T47D (cell line): ENCODE results near the gene GREM1.

Experiments used
- DNase-seq, 2 experiments: peaks; one replicate each; pipeline versions ENCODE4 v3.0.0 to v3.0.0-alpha.2; 2011 to 2012; ENCODE audit warnings: low read depth in 1 of 2, low spot score in 1 of 2
- JUND ChIP-seq: IDR thresholded peaks from 2 replicates; pipeline ENCODE4 v1.6.1; 2012; ENCODE audit warnings: low read depth
- in situ Hi-C: cut with HindIII; loops from 2 replicates; pipeline ENCODE4 v1.10.0; 2016; ENCODE audit warnings: low sequenced_read_pairs, low pct_unique_long_range_greater_than_20kb

GREM1 gene

DNA sequence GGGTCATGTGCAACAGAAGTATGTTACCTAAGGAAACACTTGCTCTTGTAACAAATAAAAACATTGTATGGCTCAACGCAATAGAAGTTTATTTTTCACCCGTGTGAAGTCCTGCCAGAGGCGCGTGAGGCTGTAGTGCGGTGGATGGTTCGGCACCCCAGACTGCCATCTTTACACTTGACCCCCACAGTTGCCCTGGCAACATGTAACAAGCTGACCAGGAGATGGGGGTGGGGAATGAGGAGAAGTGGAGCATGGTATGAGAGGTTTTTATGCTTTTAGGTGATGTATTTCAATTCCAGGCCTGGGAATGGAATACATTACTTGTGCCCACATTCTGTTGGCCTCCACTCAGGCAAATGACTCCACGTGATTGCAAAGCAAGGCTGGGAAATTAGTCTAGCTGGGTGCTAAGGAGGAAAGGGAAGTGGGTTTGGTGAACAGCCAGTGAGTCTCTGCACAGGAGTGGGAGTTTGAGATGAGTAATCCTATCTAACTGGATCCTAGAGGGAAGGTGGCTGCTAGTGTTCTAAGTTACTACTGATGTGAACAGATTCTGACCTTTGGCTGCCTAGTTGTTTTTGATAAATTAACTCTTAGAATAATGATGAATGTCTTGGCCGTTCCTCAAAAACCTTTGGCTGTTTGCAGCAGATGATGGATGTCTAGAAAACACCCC is 33.8 kb upstream of the GREM1 start:
- in situ Hi-C loops, result no loop called here
- DNase-seq, result no peak

DNA sequence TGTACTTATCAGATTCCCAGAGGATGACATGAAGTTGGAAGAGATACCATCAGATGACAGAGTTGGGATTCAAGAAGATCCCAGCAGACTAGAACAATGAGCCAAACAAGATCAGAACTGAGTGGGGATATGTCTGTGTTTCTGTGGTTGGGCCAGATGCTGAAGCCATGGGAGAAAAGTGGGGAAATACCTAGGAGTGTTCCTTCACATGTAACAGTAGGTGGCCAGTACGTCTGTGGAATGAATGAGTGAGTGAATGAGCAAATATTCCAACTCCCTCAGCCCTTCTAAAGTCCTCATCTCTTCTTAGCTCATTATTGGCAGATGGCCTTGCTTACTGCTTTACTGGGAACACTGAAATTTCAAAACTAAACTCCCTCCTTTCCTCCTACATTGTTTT is 32.2 kb upstream of the GREM1 start:
- no peak for TF ChIP-seq JUND
- no peak for DNase-seq

More for the DNA sequence above, 33.8 kb upstream of the GREM1 start:
- no peak for TF ChIP-seq JUND

DNA sequence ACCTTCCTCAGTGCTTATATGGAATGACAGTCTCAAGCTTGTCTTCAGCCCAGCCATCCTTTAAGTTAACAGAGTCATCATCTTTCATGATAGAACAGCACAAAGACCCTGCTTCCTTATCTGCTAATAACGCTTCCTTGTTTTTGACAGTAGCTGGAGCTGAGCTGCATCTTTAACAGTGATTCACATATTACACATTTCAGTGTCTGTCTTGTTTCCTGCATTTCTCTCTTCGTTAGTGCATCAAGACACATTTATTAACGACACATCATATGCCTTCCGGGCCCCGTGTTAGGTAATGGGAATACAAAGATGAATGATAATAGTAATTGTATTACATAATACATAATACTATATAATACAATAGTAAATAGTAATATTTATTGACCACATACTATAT is 30.2 kb upstream of the GREM1 start:
- TF ChIP-seq JUND, result no peak
- in situ Hi-C loops, result no loop called here
- no peak for DNase-seq

More for the DNA sequence above, 32.2 kb upstream of the GREM1 start:
- in situ Hi-C loops, result no loop called here

DNA sequence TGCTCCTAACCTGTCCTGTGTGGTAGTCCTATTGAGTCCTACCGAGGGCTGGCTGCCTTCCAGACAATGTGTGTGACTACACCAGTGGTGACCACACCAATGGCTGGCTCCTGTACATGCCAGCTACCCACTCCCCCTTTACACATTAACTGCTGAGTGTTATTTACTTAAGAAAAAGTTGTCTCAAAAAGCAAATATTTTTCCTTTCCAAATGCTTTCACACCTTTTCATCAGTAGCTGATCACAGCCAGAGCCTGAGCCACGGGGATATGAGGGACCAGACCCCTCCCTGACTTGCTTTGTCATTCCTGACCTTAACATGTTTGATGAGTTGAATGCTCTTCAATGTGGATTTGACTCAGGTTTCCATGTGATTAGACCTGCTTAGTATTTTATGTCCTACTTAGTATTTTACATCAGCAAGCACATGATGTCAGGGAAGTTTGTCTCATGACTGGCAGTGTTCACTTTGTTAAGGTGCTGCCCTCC is 29.6 kb upstream of the GREM1 start:
- DNase-seq, result peak in 1 of 2 experiments; percentile 10
- in situ Hi-C loops, result no loop called here
- TF ChIP-seq JUND, result no peak

DNA sequence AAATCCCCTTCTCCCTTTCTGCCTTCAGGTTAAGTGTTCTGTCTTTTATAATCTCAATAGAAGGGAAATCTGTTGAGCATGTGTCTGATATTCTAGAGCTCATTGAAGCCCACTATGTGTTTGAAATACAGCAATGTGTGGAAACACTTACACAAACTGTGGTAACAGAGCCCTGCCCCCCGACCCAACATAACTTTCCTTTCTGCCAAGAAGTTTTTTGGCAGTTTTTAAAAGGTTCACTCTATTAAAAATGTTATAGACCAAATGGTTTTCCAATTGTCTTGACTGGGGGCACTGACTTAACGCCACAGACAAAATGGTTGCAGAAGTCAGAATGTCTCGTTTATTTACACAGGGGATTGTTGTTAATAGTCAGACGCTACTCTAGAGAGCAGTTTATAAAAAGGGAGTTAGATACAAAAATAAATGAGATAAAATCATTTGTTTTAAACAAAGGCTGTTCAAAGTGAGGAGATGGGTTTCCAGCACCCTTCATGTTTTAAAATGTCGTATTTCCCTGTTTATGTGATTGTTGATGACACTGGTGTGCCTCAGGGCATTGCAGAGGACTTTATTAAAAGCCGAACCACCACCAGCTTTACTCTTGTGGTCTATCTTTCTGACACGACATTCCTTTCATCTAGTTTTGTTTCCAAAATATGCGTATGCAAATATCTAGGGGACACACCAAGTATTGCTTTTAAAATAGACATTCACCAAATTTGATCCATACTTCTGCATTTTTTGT is 26.7 kb upstream of the GREM1 start:
- no peak for DNase-seq
- no peak for TF ChIP-seq JUND
- in situ Hi-C loops, result no loop called here

DNA sequence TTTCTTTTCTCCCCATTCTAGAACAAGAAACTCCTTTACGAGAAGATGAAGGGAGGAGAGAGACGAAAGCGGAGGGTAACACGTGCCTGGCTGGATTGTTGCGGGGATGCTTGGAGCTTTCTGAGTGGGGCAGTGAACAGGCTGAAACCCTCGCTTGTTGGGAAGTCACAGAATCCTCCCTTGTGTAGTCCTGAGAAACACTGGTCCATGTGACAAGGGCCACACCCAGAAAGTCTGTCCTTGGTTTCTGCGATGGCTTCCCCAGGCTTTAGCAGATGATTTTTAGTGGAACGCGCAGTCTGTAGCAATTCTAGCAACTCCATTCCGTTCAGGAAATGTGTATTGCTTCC is 26.1 kb upstream of the GREM1 start:
- no peak for DNase-seq
- TF ChIP-seq JUND, result no peak
- in situ Hi-C loops, result no loop called here

DNA sequence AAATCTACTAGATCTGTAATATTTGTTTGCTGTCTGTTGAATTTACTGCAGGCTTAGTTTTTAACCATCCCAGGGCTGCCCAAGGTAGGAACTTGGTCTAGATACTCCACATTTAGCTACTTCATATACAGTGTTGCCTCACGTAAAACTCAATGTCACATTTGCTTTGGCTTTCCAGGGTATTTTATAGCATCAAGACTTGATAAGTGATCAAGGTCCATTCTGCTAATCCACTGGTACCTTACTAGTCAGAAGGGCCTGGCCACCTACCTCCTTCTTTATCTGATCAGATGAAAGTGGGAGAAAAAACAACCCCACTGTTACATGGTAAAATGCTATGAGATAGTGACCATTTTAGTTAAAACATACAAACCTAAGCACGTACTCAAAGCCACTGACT is 25.5 kb upstream of the GREM1 start:
- DNase-seq, result no peak
- in situ Hi-C loops, result no loop called here
- TF ChIP-seq JUND, result no peak

DNA sequence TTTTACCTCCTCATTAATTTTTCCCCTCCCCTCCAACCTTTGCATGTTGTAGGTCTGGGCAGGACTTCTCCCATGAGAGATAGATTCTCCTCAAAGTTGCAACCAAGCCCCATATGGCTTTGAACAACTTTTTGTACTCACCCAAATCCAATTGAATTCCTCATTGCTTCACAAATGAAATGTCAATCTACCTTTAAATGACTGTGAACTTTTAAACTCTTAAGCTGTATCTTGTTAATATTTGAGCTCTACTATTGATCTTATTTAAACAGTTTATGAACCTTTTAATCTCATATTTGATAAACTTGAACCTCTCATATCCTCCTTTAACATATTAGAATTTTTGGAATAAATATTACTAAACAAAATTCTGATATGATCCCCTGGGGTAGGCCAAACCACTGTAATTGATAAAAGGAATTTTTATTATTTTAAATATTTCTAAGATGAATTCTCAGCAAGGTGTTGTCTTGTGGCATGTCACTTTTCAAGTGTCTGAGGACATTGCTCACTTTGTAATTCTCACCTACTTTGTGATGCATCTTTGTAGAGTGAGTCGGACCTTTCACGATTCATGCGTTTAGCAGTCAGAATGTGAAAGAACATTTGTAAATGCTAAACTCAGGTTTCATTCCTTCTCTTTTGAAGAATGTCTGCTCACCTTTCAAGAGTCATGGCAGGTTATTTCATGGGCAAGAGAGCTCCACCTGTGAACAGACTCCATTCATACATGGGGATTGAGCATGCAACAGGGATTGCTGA is 23.4 kb upstream of the GREM1 start:
- in situ Hi-C loops, result no loop called here
- no peak for TF ChIP-seq JUND
- no peak for DNase-seq

DNA sequence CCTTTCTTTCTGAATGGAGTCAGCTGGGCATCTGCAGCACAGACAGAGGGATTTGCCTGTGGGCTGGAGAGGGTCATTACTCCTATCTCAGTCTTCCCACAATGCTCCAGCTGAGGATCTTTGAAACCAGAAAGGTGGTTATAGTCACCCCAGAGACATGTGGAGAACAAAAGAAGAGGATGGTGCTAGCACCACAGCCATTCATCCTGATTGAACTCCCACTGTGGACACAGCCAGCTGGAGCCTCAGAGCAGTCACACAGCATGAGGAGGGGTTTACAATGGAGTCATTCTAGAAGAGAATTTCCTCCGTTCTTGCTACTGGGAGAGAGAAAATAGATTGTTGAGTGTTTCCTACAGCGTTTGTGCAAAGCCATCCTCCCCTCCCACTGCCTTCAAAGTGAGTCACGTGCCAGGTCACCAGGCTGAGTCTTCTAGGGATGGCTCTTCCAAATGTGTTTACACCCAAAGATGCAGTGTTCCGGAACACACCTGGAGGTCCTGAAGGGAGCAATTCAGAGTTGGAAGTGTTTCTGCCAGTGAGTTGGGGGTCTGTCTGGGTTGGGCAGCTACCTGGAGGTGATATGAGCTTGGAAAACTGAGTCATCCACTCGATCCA is 18.9 kb upstream of the GREM1 start:
- in situ Hi-C loops, result no loop called here
- no peak for DNase-seq
- no peak for TF ChIP-seq JUND

DNA sequence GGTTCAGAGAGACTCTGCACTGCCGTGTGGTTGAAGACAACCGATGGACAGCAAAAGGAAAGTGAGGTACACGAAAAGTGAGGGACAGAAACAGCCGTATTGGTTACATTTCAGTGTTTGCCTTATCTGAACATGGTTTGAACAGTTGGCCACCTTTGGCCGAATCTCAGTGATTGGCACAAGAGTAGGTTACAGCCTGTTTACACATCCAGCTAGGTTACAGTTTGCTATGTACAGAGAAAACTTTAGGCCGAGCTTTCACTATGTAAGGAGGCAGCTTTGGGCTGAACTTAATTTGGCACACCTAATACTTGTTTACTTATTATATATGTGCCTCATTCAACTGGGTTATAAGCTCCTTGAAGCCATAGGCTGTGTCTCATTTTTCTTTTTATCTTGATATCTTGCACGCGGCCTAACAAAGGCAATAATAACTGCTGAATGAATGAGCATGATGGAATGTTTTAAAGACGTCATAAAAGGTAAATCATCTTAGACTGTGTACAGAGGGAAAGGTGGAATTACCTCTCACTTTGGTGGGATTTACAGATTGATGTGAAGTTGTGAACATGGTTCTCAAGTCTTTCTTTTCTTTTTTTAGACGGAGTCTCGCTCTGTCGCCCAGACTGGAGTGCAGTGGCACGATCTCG is 17.2 kb upstream of the GREM1 start:
- no peak for TF ChIP-seq JUND
- peak in 1 of 2 experiments; percentile 47 for DNase-seq
- in situ Hi-C loops, result no loop called here

DNA sequence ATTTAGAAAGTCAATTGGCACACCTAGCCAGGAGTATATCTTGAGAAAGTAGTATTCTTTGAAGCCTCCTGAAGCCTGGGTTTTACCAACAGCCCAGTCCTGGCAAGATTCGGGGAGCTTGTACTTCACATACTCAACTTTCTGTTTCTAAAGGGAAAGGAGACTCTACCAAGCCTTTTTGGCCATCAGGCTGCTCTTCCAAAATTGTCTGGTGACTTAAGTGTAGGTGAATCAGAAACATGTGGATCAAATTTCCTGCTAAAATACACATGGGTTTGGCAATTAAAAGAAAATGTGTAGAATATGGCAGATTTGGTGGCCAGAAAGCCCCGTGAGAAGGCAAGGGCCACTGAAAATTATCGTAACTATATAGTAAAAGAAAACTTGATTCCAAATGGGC is 15.9 kb upstream of the GREM1 start:
- DNase-seq, result no peak

DNA sequence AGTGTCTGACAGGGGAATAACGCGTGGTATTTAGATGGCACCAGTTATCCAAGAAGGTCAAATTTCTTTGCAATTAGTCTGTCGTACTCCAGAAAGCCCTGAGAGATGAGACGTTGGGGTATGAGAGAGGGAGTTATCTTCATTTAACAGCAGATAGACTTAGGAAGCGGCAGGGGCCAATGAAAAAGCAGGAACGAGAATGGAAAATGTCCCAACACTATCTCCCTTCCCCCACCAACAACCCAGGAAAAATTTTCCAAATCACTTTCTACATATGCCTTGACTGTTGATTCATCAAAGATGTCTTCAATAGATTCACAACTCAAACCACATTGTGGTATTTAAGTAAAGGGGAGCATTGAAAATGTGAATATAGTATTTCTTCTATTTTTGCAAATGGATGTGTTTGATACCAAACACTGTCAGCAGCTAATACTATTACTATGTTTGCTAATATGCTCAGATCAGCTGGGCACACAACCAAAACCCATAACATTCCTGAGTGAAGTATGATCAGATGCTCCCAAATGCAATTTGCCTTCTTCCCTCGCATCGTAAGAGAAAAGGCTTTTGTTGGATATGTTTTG is 13.3 kb upstream of the GREM1 start:
- in situ Hi-C loops, result no loop called here
- no peak for DNase-seq
- TF ChIP-seq JUND, result no peak

More for the DNA sequence above, 15.9 kb upstream of the GREM1 start:
- in situ Hi-C loops, result no loop called here
- TF ChIP-seq JUND, result no peak
